ENCODE data around the gene C11orf91.
"Not testable (repeated sequence)": the region's sequence is repeated elsewhere in the genome, so short reads cannot be mapped to it uniquely, and the experiment has no call there.

C11orf91 gene

DNA sequence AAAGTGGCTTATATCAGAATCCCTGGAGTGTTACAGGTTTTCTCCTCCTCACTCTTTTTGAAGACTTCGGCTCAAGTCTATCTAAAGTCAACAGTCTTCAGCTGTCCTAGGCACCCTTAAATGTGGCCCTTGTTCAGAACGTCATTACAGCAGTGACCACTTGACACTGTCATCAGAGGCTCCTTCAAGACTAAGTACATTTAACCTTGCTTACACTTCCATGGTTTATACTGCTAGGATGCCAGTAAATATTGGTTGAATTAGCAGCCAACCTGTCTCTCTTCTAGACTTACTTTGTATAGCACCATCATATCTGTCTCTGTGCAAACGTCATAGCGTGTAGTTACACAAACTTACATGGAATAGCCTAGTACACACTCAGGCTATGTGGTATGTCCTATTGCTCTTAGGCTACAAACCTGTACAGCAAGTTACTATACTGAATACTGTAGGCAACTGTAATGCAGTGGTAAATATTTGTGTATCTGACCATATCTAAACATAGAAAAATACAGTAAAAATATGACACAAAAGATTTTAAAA is 13.3 kb upstream of the C11orf91 start:
- TF ChIP-seq FOXP2 (optimal IDR thresholded peaks at IDR 0.05; ENCODE audit: control extremely low read depth, extremely low read length, insufficient read depth) (no peak), EZH2 (IDR thresholded peaks at IDR 0.05) (no peak)
- no peak overlapping the region for H3K9ac ChIP-seq (ENCODE audit: insufficient read length)
- no peak for DNase-seq (ENCODE audit: low read depth, low spot score)
- H3K9me3 ChIP-seq (ENCODE audit: low read depth, low read length): no peaks in the 10 kb centered on the region
- H3K36me3 ChIP-seq (ENCODE audit: insufficient read depth, low read length): peaks cover 25% of the 10 kb centered on the region; the same call in 1 of the 2 replicates
- H3K4me3 ChIP-seq: no peak overlapping the region
- no peak overlapping the region for H3K27ac ChIP-seq

- Histone ChIP-seq H3K27ac (no peak overlapping the region; the same call in 1 of the 2 replicates), H3K9ac (ENCODE audit: insufficient read length) (no peak overlapping the region), H3K36me3 (ENCODE audit: insufficient read depth, low read length) (peaks cover 22% of the 10 kb centered on the region; the same call in 1 of the 2 replicates), H3K4me3 (no peak overlapping the region), H3K9me3 (ENCODE audit: low read depth, low read length) (no peaks in the 10 kb centered on the region)
- TF ChIP-seq POLR2AphosphoS5 (IDR thresholded peaks at IDR 0.05; ENCODE audit: borderline replicate concordance, low read depth, low read length) (no peak), FOXP2 (optimal IDR thresholded peaks at IDR 0.05; ENCODE audit: control extremely low read depth, extremely low read length, insufficient read depth) (no peak), EZH2 (IDR thresholded peaks at IDR 0.05) (no peak)
- DNase-seq (ENCODE audit: low read depth, low spot score): no peak
Observed at GRCh38 chr11:33713151-33713855, 12.7 kb upstream of the C11orf91 start.

- H3K9me3 ChIP-seq (ENCODE audit: low read depth, low read length): no peaks in the 10 kb centered on the region
- no peak overlapping the region for H3K27ac ChIP-seq
- no peak for TF ChIP-seq FOXP2 (optimal IDR thresholded peaks at IDR 0.05; ENCODE audit: control extremely low read depth, extremely low read length, insufficient read depth)
- TF ChIP-seq POLR2AphosphoS5 (IDR thresholded peaks at IDR 0.05; ENCODE audit: borderline replicate concordance, low read depth, low read length): no peak
- no peak for TF ChIP-seq EZH2 (IDR thresholded peaks at IDR 0.05)
- peaks cover 19% of the 10 kb centered on the region; the same call in 1 of the 2 replicates for H3K36me3 ChIP-seq (ENCODE audit: insufficient read depth, low read length)
- H3K9ac ChIP-seq (ENCODE audit: insufficient read length): no peak overlapping the region
- H3K4me3 ChIP-seq: no peak overlapping the region
- no peak for DNase-seq (ENCODE audit: low read depth, low spot score)
Observed at GRCh38 chr11:33712436-33712835, 11.8 kb upstream of the C11orf91 start.

GRCh38 chr11:33709466-33709865 is 8.8 kb upstream of the C11orf91 start:
- H3K27ac ChIP-seq: no peak overlapping the region
- no peak for DNase-seq (ENCODE audit: low read depth, low spot score)
- H3K9me3 ChIP-seq (ENCODE audit: low read depth, low read length): no peaks in the 10 kb centered on the region
- no peak overlapping the region for H3K4me3 ChIP-seq
- peaks cover 14% of the 10 kb centered on the region; the same call in 1 of the 2 replicates for H3K36me3 ChIP-seq (ENCODE audit: insufficient read depth, low read length)
- TF ChIP-seq POLR2AphosphoS5 (IDR thresholded peaks at IDR 0.05; ENCODE audit: borderline replicate concordance, low read depth, low read length): no peak
- no peak for TF ChIP-seq FOXP2 (optimal IDR thresholded peaks at IDR 0.05; ENCODE audit: control extremely low read depth, extremely low read length, insufficient read depth)
- no peak for TF ChIP-seq EZH2 (IDR thresholded peaks at IDR 0.05)
- no peak overlapping the region for H3K9ac ChIP-seq (ENCODE audit: insufficient read length)

DNA sequence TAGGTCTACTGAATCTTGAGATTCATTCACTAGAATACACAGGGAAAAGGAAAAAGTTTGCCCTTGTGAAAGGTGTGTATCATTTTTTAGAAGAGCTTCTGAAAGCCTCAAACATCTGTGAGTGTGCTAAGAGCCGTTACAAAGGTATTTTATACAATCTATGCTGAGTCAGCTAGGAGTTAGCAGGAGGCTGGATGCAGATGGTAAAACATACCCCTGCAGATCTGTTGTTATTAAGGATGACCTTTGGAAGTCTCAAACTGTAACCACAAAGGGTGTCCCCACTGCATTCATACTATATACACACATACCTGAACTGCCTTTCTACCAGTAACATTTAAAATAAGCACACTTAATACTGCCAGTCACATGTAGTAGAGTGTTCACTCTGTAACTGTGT is 8.4 kb upstream of the C11orf91 start:
- DNase-seq (ENCODE audit: low read depth, low spot score): no peak
- Histone ChIP-seq H3K9ac (ENCODE audit: insufficient read length) (no peak overlapping the region), H3K27ac (no peak overlapping the region), H3K9me3 (ENCODE audit: low read depth, low read length) (no peaks in the 10 kb centered on the region), H3K36me3 (ENCODE audit: insufficient read depth, low read length) (peaks cover 12% of the 10 kb centered on the region; the same call in 1 of the 2 replicates), H3K4me3 (no peak overlapping the region)
- TF ChIP-seq POLR2AphosphoS5 (IDR thresholded peaks at IDR 0.05; ENCODE audit: borderline replicate concordance, low read depth, low read length): no peak
- TF ChIP-seq FOXP2 (optimal IDR thresholded peaks at IDR 0.05; ENCODE audit: control extremely low read depth, extremely low read length, insufficient read depth): no peak
- no peak for TF ChIP-seq EZH2 (IDR thresholded peaks at IDR 0.05)

GRCh38 chr11:33707831-33708230 is 7.2 kb upstream of the C11orf91 start:
- DNase-seq (ENCODE audit: low read depth, low spot score); H3K9ac ChIP-seq (ENCODE audit: insufficient read length); H3K27ac ChIP-seq: not testable (repeated sequence)

GRCh38 chr11:33706966-33707365 is 6.3 kb upstream of the C11orf91 start:
- Histone ChIP-seq H3K9me3 (ENCODE audit: low read depth, low read length) (no peaks in the 10 kb centered on the region), H3K9ac (ENCODE audit: insufficient read length) (no peak overlapping the region), H3K36me3 (ENCODE audit: insufficient read depth, low read length) (peaks cover 10% of the 10 kb centered on the region; the same call in 1 of the 2 replicates), H3K4me3 (no peak overlapping the region), H3K27ac (no peak overlapping the region)
- TF ChIP-seq POLR2AphosphoS5 (IDR thresholded peaks at IDR 0.05; ENCODE audit: borderline replicate concordance, low read depth, low read length) (no peak), FOXP2 (optimal IDR thresholded peaks at IDR 0.05; ENCODE audit: control extremely low read depth, extremely low read length, insufficient read depth) (no peak), EZH2 (IDR thresholded peaks at IDR 0.05) (no peak)
- DNase-seq (ENCODE audit: low read depth, low spot score): no peak

More at GRCh38 chr11:33707831-33708230, 7.2 kb upstream of the C11orf91 start:
- peaks cover 10% of the 10 kb centered on the region; the same call in 1 of the 2 replicates for H3K36me3 ChIP-seq (ENCODE audit: insufficient read depth, low read length)
- H3K9me3 ChIP-seq (ENCODE audit: low read depth, low read length); H3K4me3 ChIP-seq: not testable (repeated sequence)

DNA sequence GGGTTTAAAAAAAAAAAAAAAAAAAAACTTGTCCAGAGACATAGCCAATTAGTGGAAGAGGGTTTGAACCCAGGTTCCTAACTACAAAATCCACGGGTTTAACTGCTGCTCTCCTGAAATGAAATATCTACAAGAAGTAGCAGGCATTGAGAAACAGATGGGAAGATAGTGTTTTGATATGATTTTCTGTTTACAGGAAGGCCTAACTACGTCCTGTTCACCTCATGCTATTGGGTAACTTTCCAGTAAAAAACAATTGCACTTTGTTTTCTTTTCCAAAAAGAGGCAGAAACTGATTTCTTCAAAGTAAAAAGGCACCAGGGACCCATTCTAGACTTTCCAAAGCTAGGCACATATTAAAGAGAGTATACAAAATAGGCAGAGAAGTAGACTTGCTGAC is 5.9 kb upstream of the C11orf91 start:
- DNase-seq (ENCODE audit: low read depth, low spot score): no peak
- Histone ChIP-seq H3K9me3 (ENCODE audit: low read depth, low read length) (no peaks in the 10 kb centered on the region), H3K27ac (no peak overlapping the region), H3K36me3 (ENCODE audit: insufficient read depth, low read length) (peaks cover 10% of the 10 kb centered on the region; the same call in 1 of the 2 replicates), H3K4me3 (no peak overlapping the region), H3K9ac (ENCODE audit: insufficient read length) (no peak overlapping the region)
- TF ChIP-seq EZH2 (IDR thresholded peaks at IDR 0.05) (no peak), FOXP2 (optimal IDR thresholded peaks at IDR 0.05; ENCODE audit: control extremely low read depth, extremely low read length, insufficient read depth) (no peak), POLR2AphosphoS5 (IDR thresholded peaks at IDR 0.05; ENCODE audit: borderline replicate concordance, low read depth, low read length) (no peak)
